ENCODE results near the gene ZRSR2.

DNA sequence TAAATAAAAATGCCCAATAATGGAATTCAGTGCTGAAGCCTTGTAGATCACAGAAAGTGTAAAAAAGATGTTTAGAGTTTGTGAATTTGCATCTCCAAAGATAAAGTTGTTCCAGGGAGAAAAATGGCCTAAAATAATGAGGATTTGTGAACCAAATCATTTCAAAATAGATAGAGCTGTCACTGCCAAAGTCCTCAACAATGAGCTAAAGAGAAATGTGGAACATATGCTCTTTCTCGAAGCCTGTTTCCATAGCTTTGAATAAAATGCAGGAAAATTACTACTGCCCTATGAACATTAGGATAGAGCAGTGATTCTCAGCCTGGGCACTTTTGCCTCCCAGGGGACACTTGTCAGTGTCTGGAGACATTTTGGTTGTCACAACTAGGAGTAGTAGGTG, 67.8 kb downstream of the ZRSR2 start:
- TF ChIP-seq CTCF (IDR thresholded peaks at IDR 0.05; ENCODE audit: low read depth, low read length) (no peak), EZH2phosphoT487 (IDR thresholded peaks at IDR 0.05; ENCODE audit: low read depth) (no peak)

Measured in OCI-LY3 (cell line).